GM19324 (cell line): ENCODE data around the gene C2orf49.
"Not testable (repeated sequence)": the region's sequence is repeated elsewhere in the genome, so short reads cannot be mapped to it uniquely, and the experiment has no call there.

ENCODE experiments used
- ATAC-seq: cut with Tn5 transposase; IDR thresholded peaks from one replicate; pipeline ENCODE4 v1.9.1; 2021; ENCODE audit warnings: mild to moderate bottlenecking, moderate library complexity; ENCODE audit not compliant: unreplicated experiment, low FRiP score

Gene C2orf49

DNA sequence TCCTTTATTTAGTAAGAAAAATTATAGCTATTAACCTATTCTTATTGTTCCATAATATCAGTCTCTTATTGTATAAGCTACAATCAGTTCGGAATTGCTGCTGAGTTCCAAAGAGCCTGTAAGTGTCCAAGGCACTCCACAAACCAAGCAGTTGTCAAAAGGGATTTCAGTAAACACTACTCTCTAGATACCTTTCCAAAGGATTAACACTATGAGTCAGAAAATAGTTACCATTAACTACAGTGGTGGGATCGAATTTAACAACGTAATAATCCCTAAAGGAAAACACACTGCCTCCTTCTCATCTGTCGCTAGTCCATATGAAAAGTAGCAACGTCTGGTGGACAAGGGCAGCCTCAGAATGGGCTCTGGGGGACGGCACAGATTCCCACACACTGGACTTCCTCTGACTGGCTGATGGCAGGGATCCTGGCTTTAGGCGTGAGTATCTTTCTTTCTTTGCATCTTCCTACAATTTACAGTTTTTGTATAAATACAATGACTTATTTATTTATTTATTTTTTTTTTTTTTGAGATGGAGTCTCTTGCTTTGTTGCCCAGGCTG lies 16.6 kb upstream of the C2orf49 start:
- ATAC-seq, result no peak

DNA sequence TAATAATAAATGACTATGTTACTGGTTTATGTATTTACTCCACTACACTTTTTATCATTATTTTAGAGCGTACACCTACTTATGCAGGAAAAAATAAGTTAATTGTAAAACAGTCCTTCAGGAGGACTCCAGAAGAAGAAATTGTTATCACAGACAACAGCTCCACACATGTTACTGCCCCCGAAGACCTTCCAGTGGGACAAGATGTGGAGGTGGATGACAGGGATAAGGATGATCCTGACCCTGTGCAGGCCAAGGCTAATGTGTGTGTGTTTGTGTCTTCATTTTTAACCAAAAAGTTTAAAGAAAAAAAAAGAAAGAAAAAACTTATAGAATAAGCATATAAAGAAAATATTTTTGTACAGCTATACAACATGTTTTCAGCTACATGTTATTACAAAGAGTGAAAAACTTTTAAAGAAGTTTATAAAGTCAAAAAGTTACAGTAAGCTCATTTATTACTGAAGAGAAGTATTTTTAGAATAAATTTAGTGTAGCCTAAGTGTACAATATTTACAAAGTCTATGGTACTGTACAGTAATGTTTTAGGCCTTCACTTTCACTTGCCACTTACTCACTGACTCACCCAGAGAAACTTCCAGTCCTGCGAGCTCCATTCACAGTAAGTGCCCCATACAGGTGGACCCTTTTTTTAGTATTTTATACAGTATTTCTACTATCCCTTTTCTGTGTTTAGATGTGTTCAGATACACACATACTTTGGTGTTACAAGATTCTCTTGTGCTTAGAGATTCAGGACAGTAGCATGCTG lies 15.3 kb upstream of the C2orf49 start:
- ATAC-seq, result no peak

DNA sequence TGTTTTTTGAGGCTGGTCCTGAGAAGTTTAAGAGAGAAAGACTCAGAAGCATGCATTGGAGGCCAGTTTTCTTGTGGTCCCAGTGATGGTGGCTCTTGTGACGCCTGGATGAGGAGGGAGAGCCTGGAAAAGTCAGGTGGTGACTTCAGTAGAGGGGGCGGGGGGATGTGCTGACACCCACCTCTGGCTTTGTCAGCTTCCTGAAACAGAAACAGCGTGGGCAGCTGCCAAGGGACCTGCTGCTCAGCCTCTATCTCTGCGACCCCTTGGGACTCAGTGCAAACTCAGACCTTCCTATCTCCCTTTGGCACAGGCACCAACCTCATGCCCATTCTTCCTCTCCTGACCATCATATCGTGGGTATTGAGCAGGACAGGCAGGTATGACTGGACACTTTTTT lies 14.2 kb upstream of the C2orf49 start:
- no peak for ATAC-seq

DNA sequence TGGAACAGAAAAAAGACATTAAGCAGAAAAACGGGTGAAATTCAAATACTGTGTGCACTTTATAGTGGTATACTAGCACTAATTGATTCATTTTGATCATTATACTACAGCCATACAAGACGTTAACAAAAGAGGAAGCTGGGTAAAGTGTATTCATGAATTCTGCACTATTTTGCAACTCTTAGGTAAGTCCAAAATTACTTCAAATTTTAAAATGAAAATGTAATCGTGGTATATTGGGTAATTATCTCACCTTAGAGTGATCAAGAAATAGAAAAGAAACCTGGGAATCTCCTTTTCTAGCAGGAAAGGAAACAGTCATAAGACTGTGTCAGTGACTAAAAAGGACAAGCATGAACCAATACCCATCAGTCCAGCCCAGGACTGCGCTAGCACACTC lies 13.2 kb upstream of the C2orf49 start:
- no peak for ATAC-seq

DNA sequence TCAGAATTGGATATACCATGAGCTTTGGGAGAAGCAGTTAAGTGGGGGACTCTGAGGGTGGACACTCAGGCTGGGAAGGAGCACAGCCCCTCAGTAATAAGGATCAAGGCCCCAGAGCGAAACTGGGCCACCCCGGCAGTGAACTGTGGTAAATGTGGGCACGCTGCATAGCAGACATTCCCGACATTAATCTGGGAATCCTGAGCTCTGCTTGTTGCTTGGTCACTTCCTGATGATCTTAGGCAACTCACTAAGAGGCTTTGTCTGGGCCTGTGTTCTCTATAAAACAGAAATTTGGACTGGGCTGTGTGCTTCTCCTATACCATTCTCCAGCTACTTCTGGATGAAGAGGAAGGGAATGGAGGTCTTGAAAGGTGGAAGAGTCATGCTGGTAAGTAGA lies 12.6 kb upstream of the C2orf49 start:
- no peak for ATAC-seq

DNA sequence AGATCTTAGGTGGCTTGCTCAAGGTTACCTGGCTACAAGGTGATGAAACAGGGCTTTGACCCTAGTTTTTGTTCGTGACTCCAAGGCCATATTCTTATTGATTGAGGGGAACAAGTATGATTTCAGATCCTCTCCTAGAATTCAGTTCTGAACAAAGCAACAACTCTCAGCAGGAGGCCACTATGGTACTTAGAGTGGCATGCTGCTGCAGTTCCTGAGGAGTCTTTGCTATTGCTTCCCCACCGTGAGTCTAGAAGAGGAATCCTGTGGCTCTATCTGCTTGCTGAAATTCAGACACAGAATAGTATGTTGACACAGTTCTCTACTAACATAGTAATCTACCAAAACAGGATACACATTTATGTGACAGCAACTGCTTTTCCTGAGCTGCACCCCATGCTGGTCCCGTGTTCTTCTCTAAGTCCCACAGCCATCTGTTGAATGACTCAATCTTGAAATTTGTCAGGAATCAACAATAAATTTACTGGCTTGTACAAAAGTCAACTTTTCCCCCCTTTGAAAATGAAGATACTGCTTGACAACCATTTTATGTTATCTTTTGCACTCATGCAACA lies 11.9 kb upstream of the C2orf49 start:
- ATAC-seq, result no peak

DNA sequence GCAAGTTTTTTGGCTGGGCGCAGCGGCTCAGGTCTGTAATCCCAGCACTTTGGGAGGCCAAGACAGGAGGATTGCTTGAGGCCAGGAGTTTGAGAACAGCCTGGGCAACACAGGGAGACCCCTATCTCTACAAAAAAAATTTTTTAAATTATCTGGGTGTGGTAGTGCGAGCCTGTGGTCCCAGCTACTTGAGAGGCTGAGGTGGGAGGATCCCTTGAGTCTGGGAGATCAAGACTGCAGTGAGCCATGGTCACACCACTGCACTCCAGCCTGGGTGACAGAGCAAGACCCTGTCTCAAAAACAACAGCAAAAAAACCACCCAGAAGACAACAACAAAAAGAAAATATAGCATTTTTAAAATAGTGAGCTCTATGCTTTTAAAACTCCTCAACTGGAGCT lies 10.1 kb upstream of the C2orf49 start:
- not testable (repeated sequence) for ATAC-seq

DNA sequence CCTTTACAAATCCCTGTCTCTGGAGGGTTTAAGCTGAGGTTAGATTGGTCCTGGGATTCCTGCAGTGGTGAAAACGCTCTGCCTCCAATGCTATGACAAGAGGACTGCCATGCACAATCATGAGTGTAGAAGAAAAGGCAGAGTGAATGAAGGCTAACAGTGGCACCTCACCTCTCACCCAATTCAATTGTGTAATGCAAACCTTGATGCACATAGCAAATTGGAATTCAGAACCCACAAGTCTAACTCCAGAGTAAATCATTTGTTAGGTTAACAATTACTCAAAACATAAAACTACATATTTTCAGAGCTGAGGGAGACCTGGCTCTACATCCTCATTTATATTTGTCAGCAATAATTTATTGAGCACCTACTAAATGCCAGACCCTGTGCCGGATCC lies 9.7 kb upstream of the C2orf49 start:
- no peak for ATAC-seq

DNA sequence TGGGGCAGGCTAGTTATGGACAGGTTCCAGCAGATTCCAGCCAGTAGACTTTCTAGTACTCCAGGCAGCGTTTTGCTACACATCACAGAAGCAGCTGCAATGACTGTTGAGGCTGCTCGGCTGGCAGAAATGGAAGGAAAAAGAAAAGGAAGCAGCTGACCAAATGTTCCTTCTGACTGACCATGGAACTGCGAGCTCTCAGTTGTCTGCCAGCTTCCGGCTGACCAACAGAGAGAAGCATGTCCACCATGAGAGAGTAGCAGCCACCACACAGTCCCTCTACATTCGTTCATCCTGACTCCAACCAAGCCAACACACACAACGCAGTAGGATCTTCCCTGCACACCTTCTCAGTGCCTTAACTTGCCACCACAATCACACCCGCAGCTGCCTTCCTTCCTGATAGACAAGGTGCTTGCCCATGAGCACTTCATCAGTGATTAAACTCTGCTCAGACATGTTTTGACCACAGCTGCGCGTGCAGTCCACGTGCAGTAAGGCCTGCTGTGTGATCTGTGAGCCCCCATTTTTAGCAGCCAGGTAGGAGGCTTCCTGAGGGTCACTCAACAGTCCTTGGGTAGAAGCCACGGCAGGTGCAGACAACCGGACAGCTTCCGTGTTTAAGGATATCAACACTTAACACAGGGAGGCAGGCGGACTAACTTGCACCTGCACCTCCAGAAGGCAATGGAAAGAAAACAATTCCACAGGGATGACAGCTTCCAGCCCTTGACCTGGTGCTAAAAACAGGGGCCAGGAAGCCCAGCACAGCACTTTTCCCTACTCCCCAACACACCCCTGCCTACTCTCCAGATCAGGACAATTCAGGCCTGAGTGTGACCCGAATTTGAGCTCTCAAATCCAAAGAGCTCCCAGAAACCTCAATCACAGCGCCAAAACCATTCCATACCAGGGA lies 8.8 kb upstream of the C2orf49 start:
- ATAC-seq, result no peak

DNA sequence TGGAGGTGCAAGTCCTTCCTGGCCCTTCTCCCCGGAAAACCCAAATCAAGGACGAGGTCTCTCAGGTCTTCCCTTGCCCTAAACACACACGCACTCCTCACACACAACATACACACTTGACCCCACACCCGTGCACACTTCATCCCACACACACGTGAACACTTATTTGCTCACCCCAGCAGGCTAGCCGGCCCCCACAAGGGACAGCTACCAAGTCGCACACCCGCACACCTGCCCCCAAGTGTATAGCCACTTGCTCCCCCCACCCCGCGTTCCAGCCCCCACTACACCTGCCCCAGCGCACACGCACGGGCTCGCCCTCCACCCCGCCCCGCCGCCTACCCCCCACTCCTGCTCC lies 8.2 kb upstream of the C2orf49 start:
- ATAC-seq, result no peak

DNA sequence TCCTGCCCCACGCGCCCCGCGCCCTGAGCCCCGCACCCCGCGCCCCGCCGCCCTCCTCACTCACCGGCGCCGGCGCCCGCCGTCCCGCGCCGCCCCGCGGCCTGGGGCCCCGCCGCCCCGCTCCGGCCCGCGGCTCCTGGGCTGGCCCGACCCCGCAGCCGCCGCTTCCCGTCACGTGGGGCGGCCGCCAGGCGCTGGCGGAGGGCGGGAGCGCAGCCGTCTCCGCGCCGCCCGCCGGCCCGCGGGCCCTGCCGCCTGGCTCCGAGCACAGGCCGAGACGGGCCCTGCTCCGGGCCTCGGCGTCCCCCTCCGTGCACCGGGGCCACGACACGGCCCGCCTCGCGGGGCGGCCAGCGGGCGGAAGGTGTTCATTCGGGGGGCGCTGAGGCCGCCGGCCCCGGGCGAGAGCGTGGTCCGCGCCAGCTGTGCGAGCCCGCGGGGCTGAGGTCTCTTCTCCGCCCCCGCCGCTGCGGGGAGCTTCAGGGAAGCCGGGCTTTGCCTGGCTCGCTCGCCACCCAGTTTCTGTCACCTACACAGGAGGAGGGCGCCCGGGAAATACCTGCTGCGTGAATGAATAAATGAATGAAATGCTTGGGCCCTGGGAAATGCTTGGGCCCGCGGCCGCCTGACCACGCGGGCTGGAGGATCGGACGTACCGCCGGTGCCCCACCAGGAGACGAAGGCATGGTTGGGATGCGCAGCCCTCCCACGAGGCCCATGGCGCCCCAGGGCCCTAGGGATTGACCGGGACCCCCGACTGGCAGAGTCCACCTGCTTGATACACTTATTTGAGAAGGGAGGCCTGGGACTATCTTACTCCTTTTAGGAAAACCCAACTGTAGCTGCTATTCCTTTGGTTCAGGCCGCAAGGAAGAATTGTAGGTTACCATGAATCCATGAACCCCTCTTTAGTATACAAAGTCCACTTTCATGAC lies 7.5 kb upstream of the C2orf49 start, which contains the start of gene TGFBRAP1:
Gene TGFBRAP1 (minus strand): TSS at position 175 of the 935 bp plus-strand sequence. CDS start 21,434 bp downstream, outside the sequence.
- ATAC-seq, result peak; percentile 89

DNA sequence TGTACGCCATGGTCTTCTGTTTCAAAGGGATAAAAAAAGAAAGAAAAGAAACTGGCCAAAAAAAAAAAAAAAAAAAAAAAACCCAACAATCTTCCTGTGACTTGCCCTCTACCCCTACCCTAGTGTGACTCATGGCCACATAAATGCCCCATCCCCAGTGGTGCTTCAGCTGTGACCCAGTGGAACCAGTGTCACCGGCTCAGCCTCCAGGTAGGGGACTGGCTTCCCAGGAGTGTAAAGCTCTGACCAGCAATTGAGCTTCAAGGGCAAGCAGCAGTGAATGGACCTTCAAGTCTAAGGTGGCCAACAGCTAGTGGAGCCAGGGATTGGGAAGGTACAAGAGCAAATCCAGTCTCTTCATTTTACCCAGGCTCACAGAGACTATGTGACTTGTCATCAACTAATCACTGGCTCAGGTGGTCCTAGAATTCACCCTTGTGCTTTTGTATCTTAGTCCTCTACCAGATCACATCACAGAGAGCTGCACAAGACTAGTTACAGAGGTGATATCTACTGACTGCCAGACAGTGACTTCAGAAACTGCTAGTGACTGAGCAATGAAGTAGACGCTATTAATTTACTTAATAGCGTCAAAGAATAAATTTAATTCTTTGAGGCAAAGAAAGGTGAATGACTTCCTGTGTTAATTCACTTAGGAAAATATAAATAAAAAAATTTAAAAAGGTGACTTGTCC lies 6.5 kb upstream of the C2orf49 start:
- no peak for ATAC-seq

DNA sequence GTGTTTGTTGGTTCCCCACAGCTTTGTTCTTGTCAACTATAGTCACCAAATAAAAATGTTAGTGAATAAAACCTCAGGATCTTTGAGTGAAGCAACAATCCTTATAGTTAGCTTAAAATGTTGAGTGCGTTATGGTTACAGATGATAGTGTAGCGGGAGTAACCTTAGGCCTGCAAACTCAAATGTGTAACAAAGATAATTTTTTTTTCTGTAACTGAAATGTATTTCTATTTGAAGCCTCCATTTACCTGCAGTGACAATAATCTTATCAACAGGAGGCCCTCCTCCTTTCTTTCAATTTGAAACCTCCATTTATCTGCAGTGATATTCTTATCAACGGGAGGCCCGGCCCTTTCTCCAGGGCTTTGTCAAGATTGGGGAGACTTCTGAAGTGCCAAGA lies 3.1 kb upstream of the C2orf49 start:
- ATAC-seq, result no peak

DNA sequence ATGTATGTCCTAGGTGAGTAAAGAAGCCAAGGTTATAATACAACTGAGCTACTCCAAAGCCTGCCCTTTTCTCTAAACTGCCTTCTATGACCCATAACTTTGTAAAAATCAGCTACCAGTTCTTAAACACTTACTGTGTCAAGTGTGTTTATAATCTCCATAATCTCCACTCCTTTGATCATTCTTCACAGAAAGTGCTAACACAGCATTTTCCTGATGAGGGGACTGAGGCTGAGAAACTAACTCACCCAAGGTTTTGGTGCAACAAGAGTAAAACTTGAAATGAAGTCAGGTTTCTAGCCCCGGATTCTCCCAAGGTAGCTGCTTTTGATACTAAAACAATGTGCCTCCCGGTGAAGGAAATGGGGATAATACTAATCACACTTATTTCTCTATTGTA lies 1.9 kb upstream of the C2orf49 start:
- ATAC-seq, result no peak

DNA sequence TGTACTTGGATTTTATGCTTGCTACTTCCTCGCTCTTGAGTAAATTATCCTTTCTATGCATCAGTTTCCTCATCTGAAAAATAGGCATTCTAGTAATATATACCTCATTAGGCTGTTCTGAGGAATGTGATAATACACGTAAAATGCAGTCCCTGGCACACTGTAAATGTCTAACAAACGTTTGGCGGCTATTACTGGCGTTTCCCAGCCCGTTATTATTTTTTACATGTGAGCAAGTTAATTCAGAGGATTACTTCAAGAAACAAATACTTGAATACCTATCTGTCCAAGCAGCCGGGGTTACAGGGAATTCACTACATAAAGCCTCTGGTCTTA lies 586 bp upstream of the C2orf49 start:
- ATAC-seq, result no peak

DNA sequence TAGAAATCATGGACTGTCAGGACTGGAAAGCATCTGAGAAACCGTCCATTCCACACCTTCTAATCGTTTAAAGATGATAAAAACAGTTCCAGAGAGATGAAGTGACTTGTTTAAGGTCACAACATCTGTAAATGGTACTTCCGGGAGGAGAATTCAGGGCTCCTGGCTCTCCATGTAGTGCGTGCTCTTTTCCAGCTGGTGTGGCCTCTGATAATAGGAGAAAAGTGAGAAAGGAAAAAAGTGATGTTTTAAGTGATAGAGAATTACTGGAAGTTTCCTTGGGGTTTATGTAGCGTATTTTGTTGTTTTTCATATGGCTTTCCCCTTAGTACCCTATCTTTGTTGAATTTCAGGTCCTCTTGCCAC lies 663 bp downstream of the C2orf49 start:
- ATAC-seq, result no peak

DNA sequence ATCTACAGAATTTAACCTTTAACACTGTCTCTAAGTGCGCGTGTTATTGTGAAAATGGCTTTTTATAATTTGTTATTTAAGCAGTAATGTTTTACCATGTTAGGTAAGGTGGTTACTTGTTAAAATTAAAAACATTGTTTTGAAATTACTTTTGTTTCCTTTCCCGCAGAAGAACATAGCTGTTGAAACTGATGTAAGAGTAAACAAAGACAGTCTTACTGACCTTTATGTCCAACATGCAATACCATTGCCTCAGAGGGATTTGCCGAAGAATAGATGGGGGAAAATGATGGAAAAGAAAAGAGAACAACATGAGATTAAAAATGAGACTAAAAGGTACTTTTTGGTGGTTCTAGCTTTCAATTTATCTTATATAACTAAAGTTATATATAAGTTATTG lies 2.1 kb downstream of the C2orf49 start:
- ATAC-seq, result no peak

DNA sequence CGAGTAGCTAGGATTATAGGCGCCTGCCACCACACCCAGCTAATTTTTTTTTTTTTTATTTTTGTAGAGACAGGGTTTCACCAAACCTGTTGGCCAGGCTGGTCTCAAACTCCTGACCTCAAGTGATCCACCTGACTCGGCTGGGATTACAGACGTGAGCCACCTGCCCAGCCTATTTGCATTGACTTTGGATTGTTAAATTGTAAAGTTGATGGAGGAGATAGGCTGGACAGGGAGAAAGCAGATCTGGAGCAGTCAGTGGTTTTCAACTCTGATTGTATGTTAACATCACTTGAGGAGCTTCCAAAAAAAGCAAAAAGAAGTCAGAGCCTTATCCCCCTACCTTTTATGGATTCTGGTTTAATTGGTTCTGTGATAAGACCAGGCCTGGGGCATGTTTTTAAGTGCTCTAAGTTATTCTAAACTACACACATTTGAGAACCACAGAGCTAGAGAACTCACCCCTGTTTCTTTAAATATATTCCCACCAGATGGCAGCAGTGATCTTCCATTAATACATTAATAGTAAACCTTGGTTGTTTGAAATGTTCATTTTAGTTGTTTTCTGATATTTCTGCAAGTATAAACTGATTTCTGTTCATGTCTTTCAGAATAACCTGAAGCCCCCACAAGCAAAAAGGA lies 7.5 kb downstream of the C2orf49 start:
- ATAC-seq, result no peak

DNA sequence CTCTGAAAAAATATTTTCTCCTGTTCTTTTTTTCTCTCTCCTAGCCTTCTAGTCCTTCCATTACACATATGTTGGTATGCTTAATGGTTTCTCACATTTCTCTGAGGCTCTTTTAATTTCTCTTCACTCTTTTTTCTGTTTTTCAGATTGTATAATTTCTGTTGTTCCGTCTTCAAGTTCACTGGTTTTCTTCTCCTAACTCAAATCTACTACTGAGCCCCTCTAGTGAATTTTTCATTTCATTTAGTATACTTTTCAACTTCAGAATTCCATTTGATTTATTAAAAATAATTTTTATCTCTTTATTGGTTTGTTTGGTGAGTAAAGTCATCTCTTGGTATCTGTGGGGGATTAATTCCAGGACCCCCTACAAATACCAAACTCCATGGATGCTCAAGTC lies 19.8 kb downstream of the C2orf49 start:
- ATAC-seq, result no peak
